Dermis blood vessel endothelial cell (primary cell): ENCODE data around the gene RPS5. TPM values are rescaled to one million over a fixed set of nuclear protein-coding genes. Genes with fewer than 3 reads are reported as not detected.
"Not testable (repeated sequence)": the region's sequence is repeated elsewhere in the genome, so short reads cannot be mapped to it uniquely, and the experiment has no call there.

Experiments
- DNase-seq: peaks from one replicate; pipeline ENCODE4 v3.0.0; 2010
- total RNA-seq: library from RNA; depleted of rRNA; stranded (reverse); fragments of >200 nt; gene quantifications from 2 replicates; pipeline ENCODE4 v1.2.3, GENCODE V29; 2014

RPS5 gene
- total RNA-seq, 1 donor from 2014 or later = 2,550 TPM

DNA sequence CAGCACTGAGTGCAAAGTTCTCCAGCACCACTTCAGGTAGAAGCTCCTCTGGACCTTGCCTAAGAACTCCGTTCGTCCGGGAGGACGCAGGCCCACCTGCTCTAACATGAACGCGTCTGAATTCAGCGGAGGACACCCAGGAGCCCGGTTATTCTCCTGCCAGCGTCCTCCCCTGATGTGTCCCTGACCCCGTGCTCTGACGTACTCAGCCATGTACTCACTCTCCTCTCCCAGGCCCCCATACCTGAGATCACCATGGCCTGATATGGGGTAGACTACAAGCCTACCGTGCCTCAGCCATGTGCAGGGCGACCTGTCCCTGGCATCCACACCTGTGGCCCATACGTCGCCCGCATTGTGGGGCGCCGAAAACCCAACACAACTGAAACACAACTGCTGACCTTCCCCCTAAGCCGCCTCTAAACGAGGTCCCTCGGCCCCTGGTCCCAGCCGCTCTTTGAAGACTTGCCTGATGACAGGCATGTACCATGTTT is 20.6 kb downstream of the RPS5 start:
- peak; percentile 24 for DNase-seq

DNA sequence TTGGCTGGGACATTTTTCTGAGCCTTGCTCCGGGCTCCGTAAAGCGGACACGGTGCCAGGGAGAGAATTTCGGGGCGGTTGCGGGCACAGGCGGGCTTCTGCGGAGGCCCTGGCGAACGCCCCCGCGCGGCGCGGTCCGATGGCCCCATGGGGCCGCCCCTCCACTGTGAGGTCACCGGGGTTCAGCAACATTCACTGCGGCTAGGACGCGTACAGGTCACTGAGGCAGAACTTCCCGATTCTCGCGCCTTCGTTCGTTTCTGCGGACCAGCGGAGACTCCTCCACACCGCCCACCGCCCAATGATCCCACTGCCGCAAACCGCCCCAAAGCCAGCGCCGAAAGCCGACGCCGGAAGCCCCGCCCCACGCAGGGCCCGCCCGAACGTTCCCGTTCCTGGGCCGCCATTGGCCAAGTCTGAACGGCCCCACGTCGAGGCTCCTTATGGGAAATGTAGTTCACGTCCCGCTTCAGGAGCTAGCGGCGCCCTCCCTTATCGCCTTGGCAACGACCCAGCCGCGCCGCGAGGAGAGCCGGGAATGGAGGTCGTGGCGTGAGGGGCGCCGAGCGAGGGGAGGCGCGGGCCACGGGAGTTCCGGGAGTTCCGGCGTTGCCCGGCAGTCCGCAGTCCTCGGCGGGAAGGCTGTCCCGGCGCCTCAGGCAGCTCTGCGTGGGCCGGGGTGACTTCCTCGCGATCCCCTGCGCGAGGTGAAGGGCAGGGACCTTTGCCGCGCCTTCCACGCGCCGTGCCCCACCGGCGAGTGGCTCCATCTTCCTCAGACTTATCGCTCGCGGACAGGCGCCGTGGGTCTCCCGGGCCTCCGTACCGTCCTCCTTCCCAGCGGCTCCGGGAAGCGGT is 21.3 kb downstream of the RPS5 start, which contains the start of gene ZNF584:
TSS of gene ZNF584 (plus strand) at position 498 of the 858 bp plus-strand sequence. CDS start 499 bp downstream, outside the sequence.
- DNase-seq = peak; percentile 97

DNA sequence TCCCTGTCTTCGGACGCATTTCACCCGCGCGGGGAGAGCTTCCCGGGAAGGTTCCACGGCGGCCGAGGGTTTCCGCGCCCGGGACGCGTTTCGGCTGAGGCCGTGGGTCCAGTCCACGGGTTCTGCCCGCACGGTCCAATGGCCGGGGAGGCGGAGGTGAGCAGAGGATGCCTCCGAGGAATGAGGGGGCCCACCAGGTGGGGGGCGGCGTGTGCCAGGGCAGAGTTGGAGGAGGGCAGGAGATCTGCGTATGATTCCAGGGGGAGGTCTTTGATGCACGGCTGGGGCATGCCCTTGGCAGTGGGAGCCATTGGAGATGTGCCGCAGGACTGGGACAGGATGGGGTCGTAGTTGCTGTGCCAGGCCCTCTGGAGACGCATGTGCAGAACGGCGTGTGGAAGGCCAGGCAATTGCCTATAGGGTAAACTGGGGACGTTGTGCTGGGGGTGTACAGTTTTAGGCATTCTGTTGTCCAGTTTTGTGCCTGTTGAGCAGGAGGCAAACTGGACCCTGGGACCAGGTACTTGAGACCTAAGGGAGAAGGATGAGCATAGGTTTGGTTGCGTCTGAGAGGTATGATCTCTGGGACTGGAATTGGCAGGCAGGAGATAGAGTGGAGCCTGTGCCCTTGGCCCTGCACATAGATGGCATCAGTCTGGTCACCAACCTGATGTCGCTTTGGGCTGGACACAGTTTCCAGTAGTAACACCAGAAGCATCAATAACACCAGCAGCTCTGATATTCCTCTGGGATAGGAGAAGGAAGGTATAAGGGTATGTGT is 22.1 kb downstream of the RPS5 start:
- peak; percentile 50 for DNase-seq

DNA sequence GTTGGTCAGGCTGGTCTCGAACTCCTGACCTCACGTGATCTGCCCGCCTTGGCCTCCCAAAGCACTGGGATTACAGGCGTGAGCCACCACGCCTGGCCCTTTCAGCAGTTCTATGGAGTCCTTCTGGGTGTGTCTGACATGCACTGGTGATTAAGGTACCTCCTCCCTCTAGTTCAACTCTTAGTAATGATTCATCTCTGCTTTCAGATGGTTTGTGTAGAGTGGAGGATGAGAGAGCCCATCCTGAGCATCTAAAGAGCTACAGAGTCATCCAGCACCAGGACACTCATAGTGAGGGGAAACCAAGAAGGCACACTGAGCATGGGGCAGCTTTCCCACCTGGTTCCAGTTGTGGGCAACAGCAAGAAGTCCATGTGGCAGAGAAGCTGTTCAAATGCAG is 29.5 kb downstream of the RPS5 start:
- DNase-seq = no peak

DNA sequence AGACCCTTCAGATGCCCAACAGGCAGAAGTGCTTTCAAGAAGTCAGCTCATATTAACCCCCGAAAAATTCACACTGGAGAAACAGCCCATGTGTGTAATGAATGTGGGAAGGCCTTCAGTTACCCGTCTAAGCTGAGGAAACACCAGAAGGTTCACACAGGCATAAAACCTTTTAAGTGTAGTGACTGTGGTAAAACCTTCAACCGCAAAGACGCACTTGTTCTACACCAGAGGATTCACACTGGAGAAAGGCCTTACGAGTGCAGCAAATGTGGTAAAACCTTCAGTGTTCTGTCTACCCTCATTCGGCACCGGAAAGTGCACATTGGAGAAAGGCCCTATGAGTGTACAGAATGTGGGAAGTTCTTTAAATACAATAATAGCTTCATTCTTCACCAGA is 30.0 kb downstream of the RPS5 start:
- no peak for DNase-seq

DNA sequence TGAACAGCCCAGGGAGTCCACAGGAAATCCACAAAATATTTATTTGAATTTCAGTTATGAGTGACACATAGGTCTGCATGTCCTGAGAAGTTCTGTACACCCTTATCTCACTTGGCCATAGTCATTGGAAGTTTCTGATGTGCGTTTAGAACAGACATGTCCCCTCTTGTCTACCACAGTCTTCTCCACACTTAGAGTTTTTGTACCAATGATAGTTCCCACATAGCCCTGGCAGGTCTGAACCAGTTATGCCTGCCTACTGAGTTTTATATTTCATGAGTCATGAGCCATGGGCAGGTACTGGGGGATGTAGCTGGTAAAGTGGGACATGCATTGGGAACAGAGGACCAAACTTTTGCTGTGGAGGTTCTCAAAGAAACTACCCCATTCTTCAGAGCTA is 41.5 kb downstream of the RPS5 start:
- DNase-seq = no peak

DNA sequence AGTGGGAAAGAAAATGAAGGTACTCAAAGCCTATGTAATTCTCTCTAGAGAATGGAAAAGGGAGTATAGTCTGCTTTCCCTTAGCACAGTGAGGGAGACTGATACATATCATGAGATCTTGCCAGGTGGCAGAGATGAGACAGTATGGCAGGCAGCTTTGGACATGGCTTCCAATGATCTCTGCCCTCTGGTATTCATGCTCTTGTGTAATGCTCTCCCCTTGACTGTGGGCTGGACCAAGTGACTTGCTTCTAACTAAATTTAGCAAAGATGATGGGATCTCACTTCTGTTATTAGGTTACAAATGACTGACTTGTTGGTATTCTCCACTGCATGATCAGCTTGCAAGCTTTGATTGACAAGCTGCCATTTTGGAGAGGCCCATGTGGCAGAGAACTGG is 42.7 kb downstream of the RPS5 start:
- DNase-seq = no peak

DNA sequence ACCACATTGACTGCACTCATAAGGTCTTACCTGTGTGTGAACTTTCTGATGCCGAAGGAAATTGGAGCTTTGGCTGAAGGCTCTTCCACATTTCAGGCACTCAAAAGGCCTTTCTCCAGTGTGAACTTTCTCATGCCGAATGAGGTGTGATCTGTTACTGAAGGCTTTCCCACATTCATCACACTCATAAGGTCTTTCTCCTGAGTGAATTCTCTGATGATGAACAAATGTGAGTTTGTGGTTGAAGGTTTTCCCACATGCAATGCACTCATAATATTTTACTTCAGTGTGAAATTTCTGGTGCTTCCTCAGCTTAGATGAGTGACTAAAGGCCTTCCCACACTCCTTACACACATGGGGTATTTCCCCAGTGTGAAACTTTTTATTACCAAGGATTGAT is 47.1 kb downstream of the RPS5 start:
- no peak for DNase-seq

DNA sequence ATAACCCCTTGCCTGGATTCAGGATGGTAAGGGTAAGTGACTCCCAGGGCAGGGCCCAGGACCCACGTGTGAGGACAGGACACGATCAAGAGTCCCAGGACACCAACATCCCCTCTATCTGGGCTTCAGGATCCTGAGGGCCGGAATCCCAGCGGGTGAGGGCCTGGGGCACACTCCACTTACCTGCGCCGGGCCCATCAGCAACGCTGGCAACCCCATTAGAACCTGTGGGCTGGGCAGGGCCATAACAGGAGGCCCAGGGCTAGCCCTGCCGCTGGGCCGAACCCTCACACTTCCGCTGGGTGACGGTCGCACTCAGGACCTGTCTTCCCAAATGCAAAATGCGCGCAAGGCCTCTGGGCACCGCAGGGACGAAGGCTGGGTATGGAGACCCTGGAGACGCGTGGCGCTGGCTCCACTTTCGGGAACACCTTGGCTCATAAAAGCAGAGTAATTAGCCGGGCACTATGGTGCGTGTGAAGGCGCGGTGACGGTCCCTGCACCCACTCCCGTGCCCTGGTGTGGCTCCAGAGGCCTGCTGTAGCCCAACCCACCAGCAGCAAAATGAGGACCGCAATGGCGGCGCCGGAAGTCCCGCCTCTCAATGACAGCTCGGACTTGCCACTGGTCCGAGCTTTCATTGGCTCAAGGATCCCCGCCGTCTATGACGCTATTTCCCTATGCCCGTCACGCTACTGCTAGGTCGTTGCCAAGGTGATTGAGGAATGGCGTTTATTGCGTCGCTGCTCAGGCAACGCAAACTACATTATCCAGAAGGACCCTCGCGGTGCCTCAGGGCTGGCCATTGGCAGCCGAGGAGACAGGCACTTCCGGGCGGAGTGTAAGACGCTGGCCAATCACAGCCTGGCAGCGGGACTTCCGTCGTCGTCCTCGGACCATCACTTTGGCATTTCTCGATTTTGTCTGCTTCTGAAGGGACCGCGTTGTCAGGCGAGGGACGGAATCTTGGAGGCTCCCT is 52.8 kb downstream of the RPS5 start, which contains the start of gene ZNF132:
TSS of gene ZNF132 (minus strand) at position 578 of the 979 bp plus-strand sequence. CDS start at position 246, 332 bp downstream.
- peak; percentile 100 for DNase-seq

DNA sequence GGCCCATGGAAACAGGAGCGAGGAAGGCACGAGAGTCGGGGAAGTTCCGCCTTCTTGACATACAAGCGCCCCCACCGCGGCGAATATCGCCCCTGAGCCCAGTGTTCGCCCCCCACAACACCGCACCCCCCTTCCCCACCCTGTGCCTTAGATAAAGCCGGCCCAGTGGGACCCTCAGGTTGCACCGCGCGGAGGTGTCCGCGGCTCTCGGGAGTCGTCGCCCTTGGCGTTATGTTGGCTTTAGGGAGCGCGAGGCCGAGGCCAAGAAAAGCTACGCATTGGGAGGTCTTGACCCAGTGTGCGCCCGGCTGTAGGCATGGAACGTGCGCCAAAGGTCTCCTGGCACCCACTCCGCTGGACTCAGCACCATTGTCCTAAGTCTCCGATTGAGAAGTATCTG is 53.5 kb downstream of the RPS5 start:
- DNase-seq = no peak

DNA sequence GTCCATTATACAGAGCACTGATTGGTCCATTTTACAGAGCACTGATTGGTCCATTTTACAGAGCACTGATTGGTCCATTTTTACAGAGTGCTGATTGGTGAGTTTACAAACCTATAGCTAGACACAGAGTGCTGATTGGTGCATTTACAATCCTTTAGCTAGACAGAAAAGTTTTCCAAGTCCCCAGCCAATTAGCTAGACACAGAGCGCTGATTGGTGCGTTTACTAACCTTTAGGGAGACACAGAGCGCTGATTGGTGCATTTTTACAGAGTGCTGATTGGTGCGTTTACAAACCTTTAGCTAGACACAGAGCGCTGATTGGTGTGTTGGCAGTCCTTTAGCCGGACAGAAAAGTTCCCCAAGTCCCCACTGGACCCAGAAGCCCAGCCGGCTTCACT is 55.9 kb downstream of the RPS5 start:
- DNase-seq = not testable (repeated sequence)

Other genes with a start within 250 kb of the RPS5 start
- 13.1 and 14.6 TPM in 2 replicates for gene ZNF329, start 236.5 kb upstream of the RPS5 start, total RNA-seq
- 21.0 and 21.3 TPM in 2 replicates for gene ZNF274, start 204.2 kb upstream of the RPS5 start, total RNA-seq
- gene ZNF544, start 158.4 kb upstream of the RPS5 start, total RNA-seq = 57.9 and 67.4 TPM in 2 replicates
- 5.6 and 6.1 TPM in 2 replicates for gene ZNF8, start 108.3 kb upstream of the RPS5 start, total RNA-seq
- 24.1 and 31.8 TPM in 2 replicates for gene ERVK3-1, start 81.9 kb upstream of the RPS5 start, total RNA-seq
- gene ZSCAN22, start 60.3 kb upstream of the RPS5 start, total RNA-seq = 3.4 and 3.7 TPM in 2 replicates
- 0.37 and 12.4 TPM in 2 replicates for gene A1BG, start 33.8 kb upstream of the RPS5 start, total RNA-seq
- 1.3 and 2.9 TPM in 2 replicates for gene ZNF497, start 24.5 kb upstream of the RPS5 start, total RNA-seq
- 3.5 and 4.1 TPM in 2 replicates for gene ZNF837, start 6.2 kb upstream of the RPS5 start, total RNA-seq
- not detected in 2 replicates for gene RNF225, start 8.4 kb downstream of the RPS5 start, total RNA-seq
- gene ZNF584, start 21.4 kb downstream of the RPS5 start, total RNA-seq = 8.2 and 12.0 TPM in 2 replicates
- gene ZNF132, start 52.9 kb downstream of the RPS5 start, total RNA-seq = 7.5 and 7.6 TPM in 2 replicates
- gene ZNF324B, start 64.4 kb downstream of the RPS5 start, total RNA-seq = 7.8 and 8.2 TPM in 2 replicates
- 13.1 and 18.5 TPM in 2 replicates for gene ZNF324, start 79.8 kb downstream of the RPS5 start, total RNA-seq
- 7.1 and 7.6 TPM in 2 replicates for gene ZNF446, start 89.1 kb downstream of the RPS5 start, total RNA-seq
- 3.7 and 4.1 TPM in 2 replicates for gene SLC27A5, start 124.7 kb downstream of the RPS5 start, total RNA-seq
- gene ZBTB45, start 132.5 kb downstream of the RPS5 start, total RNA-seq = 6.1 and 9.3 TPM in 2 replicates
- 259 and 492 TPM in 2 replicates for gene TRIM28, start 156.8 kb downstream of the RPS5 start, total RNA-seq
- gene CHMP2A, start 167.8 kb downstream of the RPS5 start, total RNA-seq = 84.6 and 107 TPM in 2 replicates
- 58.9 and 67.6 TPM in 2 replicates for gene UBE2M, start 171.3 kb downstream of the RPS5 start, total RNA-seq
- gene MZF1, start 186.1 kb downstream of the RPS5 start, total RNA-seq = 14.5 and 15.8 TPM in 2 replicates